Keratinocyte (primary cell): ENCODE data around the gene FAM43B. TPM values are rescaled to one million over a fixed set of nuclear protein-coding genes. Genes with fewer than 3 reads are reported as not detected.

Experiments used
- DNase-seq: peaks from one replicate; pipeline ENCODE4 v3.0.0-alpha.2; 2011; ENCODE audit warnings: low read depth, missing footprints, low spot score
- FAIRE-seq: peaks from 2 replicates; lab custom pipeline; 2011; peaks lifted over from hg19 to GRCh38; lab: Jason Lieb, UNC
- H2AFZ ChIP-seq: 2 replicates; pipeline ENCODE4 v1.6.0; 2012; ENCODE audit warnings: low read length, control low read depth, inconsistent platforms; ENCODE audit not compliant: control insufficient read depth
- H3K27ac ChIP-seq: 2 replicates; pipeline ENCODE4 v1.5.1; 2011; ENCODE audit warnings: low read length; ENCODE audit not compliant: control insufficient read depth, insufficient read depth
- H3K27me3 ChIP-seq: 3 replicates; pipeline ENCODE4 v1.6.0; 2011; ENCODE audit warnings: low read length; ENCODE audit not compliant: control insufficient read depth, insufficient read depth; ENCODE audit errors: extremely low read depth
- H3K36me3 ChIP-seq, 2 experiments: 2 replicates in 1 of 2; 3 replicates in 1 of 2; pipeline ENCODE4 v1.5.1; 2011; ENCODE audit warnings: low read length in 2 of 2, mild to moderate bottlenecking in 1 of 2; ENCODE audit not compliant: control insufficient read depth in 2 of 2, insufficient read depth in 2 of 2; ENCODE audit errors: extremely low read depth in 1 of 2
- H3K4me1 ChIP-seq: 3 replicates; pipeline ENCODE4 v1.5.1; 2011; ENCODE audit warnings: low read length; ENCODE audit not compliant: control insufficient read depth, insufficient read depth; ENCODE audit errors: extremely low read depth
- H3K4me2 ChIP-seq: 3 replicates; pipeline ENCODE4 v1.6.0; 2011; ENCODE audit warnings: low read depth, low read length; ENCODE audit not compliant: control insufficient read depth, insufficient read depth; ENCODE audit errors: extremely low read depth
- H3K4me3 ChIP-seq, 3 experiments: fragments of 200-600 bp in 1 of 3; sonication (generic) in 1 of 3; 2 replicates in 2 of 3; 3 replicates in 1 of 3; pipeline ENCODE4 v1.5.1; 2011 to 2016; ENCODE audit warnings: low read length in 3 of 3, mild to moderate bottlenecking in 3 of 3, control low read depth in 2 of 3, inconsistent platforms in 1 of 3, low read depth in 1 of 3, mixed read lengths in 1 of 3, mixed run types in 1 of 3, moderate library complexity in 1 of 3; ENCODE audit not compliant: control insufficient read depth in 2 of 3, insufficient read depth in 2 of 3; ENCODE audit errors: extremely low read depth in 1 of 3
- H3K79me2 ChIP-seq: 2 replicates; pipeline ENCODE4 v1.6.0; 2012; ENCODE audit warnings: low read length; ENCODE audit not compliant: control insufficient read depth, insufficient read depth
- H3K9ac ChIP-seq: 3 replicates; pipeline ENCODE4 v1.6.0; 2011; ENCODE audit warnings: low read length; ENCODE audit not compliant: control insufficient read depth, insufficient read depth; ENCODE audit errors: extremely low read depth
- H3K9me1 ChIP-seq: 3 replicates; pipeline ENCODE4 v1.6.0; 2011; ENCODE audit warnings: low read length; ENCODE audit not compliant: control insufficient read depth, insufficient read depth; ENCODE audit errors: extremely low read depth
- H3K9me3 ChIP-seq: 2 replicates; pipeline ENCODE4 v1.5.1; 2012; ENCODE audit warnings: low read depth, low read length; ENCODE audit not compliant: control insufficient read depth
- H4K20me1 ChIP-seq: 3 replicates; pipeline ENCODE4 v1.6.0; 2011; ENCODE audit warnings: low read length; ENCODE audit not compliant: control insufficient read depth, insufficient read depth; ENCODE audit errors: extremely low read depth
- CTCF ChIP-seq, 3 experiments: IDR thresholded peaks in 1 of 3; conservative IDR thresholded peaks in 1 of 3; optimal IDR thresholded peaks in 1 of 3; 2 replicates in 2 of 3; 3 replicates in 1 of 3; pipeline versions ENCODE3 to v1.5.1; 2011; ENCODE audit warnings: low read length in 3 of 3, mild to moderate bottlenecking in 3 of 3, moderate library complexity in 2 of 3, control low read depth in 1 of 3, inconsistent platforms in 1 of 3; ENCODE audit not compliant: insufficient read depth in 2 of 3; ENCODE audit errors: extremely low read depth in 1 of 3
- EZH2 ChIP-seq: IDR thresholded peaks from one replicate; pipeline ENCODE4 v1.6.1; 2012; ENCODE audit warnings: inconsistent platforms, mild to moderate bottlenecking, low read length, moderate library complexity
- dilution Hi-C: fragments of 300-500 bp; cut with MboI; formaldehyde crosslinking; loops from one replicate; pipeline ENCODE4 v1.7.0; 2020; ENCODE audit warnings: low sequenced_read_pairs; ENCODE audit not compliant: extremely low pct_ligation_motif_present
- polyA plus RNA-seq, 5 experiments: library from polyadenylated mRNA; depleted of rRNA in 3 of 5; stranded (reverse) in 3 of 5; stranded (forward) in 1 of 5; unstranded in 1 of 5; fragments of >200 nt; gene quantifications; 1 replicate in 1 of 5; 2 replicates in 3 of 5; 3 replicates in 1 of 5; pipeline versions ENCODE4 v1.2.1 to v1.2.3, GENCODE V29; 2011 to 2012; ENCODE audit warnings: missing spikeins in 2 of 5, low read depth in 1 of 5, low replicate concordance in 1 of 5

The FAM43B gene
- polyA plus RNA-seq, 1 donor (not counting 4 experiments of a cell fraction or from before 2014, with no cell fraction given) = not detected

- Histone ChIP-seq H3K9ac (no peak overlapping the region), H3K79me2 (no peaks in the 10 kb centered on the region), H3K9me3 (no peaks in the 10 kb centered on the region), H3K27me3 (peaks cover 13% of the 10 kb centered on the region), H3K4me1 (no peaks in the 10 kb centered on the region), H3K4me2 (no peak overlapping the region), H3K36me3 (no peaks in the 10 kb centered on the region), H3K4me3 (no peak overlapping the region), H3K9me1 (no peaks in the 10 kb centered on the region), H4K20me1 (no peaks in the 10 kb centered on the region), H2AFZ (no peak overlapping the region), H3K27ac (no peak overlapping the region)
- no peak for FAIRE-seq
- no peak for DNase-seq
- dilution Hi-C loops = no loop called here
- TF ChIP-seq CTCF (optimal IDR thresholded peaks at IDR 0.05 in 1 of 3, IDR thresholded peaks at IDR 0.05 in 1 of 3, conservative IDR thresholded peaks at IDR 0.05 in 1 of 3; ENCODE audit: extremely low read depth in 1 of 3, insufficient read depth in 2 of 3, low read length in 3 of 3) (no peak), EZH2 (no peak)
Observed at GRCh38 chr1:20538760-20539551, 13.4 kb upstream of the FAM43B start.

- FAIRE-seq (no peak), DNase-seq (no peak)
- Histone ChIP-seq H3K36me3 (no peaks in the 10 kb centered on the region), H3K4me3 (no peak overlapping the region), H4K20me1 (no peaks in the 10 kb centered on the region), H3K9me3 (no peaks in the 10 kb centered on the region), H2AFZ (no peak overlapping the region), H3K27me3 (peaks cover 7% of the 10 kb centered on the region), H3K9me1 (no peaks in the 10 kb centered on the region), H3K9ac (no peak overlapping the region), H3K79me2 (no peaks in the 10 kb centered on the region), H3K4me1 (no peaks in the 10 kb centered on the region), H3K27ac (no peak overlapping the region), H3K4me2 (no peak overlapping the region)
- dilution Hi-C loops = no loop called here
- TF ChIP-seq CTCF (optimal IDR thresholded peaks at IDR 0.05 in 1 of 3, IDR thresholded peaks at IDR 0.05 in 1 of 3, conservative IDR thresholded peaks at IDR 0.05 in 1 of 3; ENCODE audit: extremely low read depth in 1 of 3, insufficient read depth in 2 of 3, low read length in 3 of 3) (no peak), EZH2 (no peak)
Observed at GRCh38 chr1:20540281-20540680, 12.1 kb upstream of the FAM43B start.
